GM18508 (cell line): ENCODE results near the gene SERPINA4.
"Not testable (repeated sequence)": the region's sequence is repeated elsewhere in the genome, so short reads cannot be mapped to it uniquely, and the experiment has no call there.

ENCODE experiments used
- ATAC-seq: cut with Tn5 transposase; IDR thresholded peaks from one replicate; pipeline ENCODE4 v1.9.1; 2021; ENCODE audit warnings: moderate number of reproducible peaks; ENCODE audit not compliant: insufficient read depth, unreplicated experiment

The SERPINA4 gene

DNA sequence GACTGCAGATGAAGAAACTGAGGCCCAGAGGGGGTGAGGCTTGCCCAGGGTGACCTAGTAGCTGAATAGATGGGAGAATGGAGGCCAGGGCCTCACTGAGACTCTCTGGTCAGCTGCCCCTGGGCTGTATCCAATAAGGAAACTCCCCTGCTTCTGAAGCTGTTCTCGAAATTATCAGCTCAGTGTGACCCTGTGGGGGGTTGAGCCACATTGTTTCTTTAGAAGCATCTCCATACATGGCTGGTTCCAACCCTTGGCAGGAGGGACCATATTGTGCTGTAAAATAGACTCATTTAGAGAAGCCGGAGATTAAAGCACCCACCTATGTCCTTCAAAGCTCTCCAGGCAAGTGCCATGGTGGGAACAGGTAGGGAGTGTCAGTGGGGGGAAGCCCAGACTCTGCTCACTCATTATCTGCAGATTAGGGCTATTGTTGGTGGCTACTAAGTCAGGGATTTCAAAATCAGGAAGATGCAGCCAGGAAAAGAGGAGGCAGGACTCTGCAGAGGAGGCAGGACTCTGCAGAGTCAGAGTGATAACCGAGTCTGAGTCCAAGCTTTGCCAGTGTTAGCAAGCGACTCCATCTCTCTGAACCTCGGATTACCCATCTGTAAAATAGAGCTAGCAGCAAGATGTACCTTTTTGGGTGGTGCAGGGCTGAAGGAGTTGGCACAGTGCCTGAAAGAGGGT is 23.5 kb downstream of the SERPINA4 start:
- ATAC-seq, result no peak

DNA sequence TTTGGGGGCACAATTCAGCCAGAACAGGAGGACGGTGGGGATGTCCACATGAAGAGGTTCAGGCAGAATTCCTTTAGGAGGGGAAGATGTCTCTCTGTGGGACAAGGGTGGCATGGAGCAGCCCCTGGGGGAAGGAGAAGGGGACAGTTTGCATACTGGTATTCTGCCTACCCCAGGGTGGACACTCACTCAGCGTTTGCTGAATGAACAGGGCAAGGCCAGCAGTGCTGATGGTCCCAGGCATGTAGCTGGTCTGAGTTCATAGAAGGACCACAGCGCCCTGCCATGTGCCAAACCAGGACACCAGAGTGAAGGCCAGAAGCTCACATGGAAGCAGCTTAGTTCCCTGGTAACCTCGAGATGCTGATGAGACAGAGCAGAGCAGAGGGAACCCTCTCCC is 25.4 kb downstream of the SERPINA4 start:
- ATAC-seq, result no peak

DNA sequence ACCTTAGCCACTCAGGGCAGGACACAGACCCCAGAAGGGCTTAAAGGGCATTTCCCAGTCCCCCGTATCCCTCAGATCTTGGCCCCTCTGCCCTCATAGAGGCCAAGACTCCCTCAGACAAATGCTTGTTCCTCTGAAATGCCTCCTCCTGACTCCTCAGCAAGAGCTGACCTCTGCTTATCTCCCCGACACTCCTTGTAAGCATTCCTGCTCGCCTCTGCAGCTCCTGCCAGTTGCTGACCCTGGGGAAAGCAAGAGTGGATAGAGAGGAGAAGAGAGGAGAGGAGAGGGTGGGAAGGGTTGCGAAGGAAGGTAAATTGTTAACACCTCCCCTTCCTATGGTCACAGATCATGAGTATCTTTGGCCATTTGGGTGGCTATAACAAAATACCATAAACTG is 27.1 kb downstream of the SERPINA4 start:
- no peak for ATAC-seq

DNA sequence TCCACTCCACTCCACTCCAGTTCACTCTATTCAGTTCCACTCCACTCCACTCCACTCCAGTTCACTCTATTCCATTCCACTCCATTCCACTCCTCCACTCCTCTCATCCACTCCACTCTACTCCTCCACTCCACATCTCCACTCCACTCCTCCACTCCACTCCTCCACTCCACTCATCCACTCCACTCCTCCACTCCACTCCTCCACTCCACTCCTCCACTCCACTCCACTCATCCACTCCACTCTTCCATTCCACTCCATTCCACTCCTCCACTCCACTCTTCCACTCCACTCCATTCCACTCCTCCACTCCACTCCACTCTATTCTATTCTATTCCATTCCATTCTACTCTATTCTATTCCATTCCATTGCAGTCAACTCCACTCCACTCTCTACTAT is 29.8 kb downstream of the SERPINA4 start:
- no peak for ATAC-seq

DNA sequence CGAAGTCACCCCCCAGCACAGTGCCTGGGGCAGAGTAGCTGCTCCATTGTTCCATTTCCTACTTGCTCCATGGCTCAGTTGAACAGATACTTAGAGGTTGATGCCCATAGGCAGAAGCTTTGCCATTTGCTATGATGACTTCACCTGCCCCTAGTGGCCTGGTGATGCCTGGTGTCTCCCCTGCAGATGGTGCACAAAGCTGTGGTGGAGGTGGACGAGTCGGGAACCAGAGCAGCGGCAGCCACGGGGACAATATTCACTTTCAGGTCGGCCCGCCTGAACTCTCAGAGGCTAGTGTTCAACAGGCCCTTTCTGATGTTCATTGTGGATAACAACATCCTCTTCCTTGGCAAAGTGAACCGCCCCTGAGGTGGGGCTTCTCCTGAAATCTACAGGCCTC is 30.6 kb downstream of the SERPINA4 start:
- no peak for ATAC-seq

DNA sequence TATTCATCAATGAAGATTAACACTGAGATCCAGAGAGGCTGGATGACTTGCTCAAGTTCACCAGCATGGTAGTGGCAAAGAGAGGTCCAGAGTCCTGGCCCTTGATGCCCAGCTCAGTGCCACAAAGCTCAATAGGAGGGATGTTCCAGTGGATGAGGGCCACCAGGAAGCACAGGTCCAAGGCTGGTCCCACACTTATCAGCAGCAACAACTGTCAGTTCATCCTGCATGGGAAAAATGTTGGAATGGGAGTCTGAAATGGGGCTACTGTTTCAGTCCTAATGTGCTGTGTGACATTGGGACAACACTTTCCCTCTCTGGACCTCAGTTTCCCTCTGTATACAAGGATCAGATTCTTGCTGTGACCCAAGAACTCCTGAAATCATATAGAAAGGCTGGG is 31.2 kb downstream of the SERPINA4 start:
- no peak for ATAC-seq

DNA sequence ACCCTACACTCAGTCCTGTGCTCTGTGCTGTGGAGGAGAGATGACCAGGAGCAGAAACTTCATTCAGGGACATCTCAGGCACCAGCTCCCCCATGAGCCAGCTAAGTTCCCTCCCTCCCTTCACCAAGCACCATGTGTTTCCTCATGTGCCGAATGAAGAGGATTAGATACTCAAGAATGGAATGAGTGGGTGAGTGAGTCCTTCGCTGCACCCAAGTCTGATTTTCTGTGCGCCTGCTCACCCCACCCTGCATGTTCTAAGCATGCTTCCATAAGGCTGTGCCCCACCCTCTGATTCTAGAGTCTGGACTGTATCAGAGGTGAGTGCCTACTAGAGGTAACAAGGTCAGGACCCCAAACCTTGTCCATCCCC is 32.1 kb downstream of the SERPINA4 start:
- no peak for ATAC-seq

DNA sequence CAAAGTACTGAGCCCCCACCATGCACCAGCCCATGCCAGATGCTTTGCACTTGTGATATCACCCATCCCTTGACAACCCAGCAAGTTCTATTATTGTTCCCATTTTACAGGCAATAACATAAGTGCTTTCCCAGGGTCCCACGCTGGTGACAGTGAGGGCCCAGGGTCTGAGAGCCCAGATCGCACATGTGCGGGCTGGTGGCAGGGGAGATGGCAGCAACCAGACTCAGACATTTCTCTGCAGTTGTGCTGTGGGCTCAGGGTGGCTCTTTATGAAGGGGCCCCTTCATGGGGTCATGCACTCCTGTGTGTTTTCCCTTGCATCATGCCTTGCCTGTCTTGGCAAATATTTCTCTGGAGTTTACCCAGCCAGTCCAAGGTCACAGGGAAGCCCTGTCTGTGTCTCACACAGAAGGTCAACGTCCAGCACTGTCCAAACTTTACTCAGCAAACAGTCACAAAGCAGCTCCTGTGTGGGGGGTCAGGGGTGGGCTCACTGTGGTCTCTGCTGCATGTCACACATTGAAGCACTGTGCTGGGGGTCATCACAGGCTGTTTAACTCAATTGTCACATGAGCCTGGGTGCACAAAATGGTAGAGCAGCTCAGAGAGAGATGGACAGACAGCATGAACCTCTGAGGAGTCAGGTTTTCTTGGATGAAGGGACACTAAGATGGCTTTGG is 32.6 kb downstream of the SERPINA4 start:
- no peak for ATAC-seq

DNA sequence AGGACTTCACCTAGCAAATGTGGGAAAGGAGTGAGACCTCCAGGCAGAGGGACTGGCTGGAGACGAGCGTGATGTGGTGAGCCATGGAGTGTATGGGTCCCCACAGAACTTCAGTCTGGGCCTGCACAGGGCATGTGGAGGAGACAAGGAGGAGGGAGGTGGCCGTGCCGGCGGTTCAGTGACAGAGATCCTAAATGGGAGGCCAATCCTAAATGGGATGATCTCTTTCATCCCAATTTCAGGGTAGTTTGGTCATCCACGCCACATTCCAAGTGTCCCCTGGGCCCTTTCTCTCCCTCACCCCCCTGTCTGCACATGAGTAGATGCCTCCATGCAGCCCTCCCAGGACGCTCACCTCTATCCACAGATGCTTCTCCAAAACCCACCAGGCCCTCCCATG is 33.2 kb downstream of the SERPINA4 start:
- ATAC-seq, result no peak

DNA sequence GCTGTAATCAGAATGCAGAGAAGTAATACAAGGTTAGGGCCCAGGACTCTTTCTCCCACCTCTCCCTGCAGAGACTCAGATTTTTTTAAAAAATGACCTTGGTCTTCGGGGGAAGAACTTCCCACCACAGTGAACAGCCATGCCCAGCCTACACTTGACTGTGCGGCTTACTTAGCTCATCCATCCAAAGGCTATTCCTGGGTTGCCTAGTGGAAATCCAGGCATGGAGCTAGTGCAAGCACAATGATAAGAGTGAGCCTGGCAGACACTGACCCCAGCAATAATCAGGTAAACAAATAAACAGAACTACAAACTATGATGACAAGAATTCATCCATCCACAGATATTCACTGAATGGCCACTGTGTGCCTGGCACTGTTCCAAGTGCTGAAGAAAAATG is 34.7 kb downstream of the SERPINA4 start:
- ATAC-seq, result no peak

DNA sequence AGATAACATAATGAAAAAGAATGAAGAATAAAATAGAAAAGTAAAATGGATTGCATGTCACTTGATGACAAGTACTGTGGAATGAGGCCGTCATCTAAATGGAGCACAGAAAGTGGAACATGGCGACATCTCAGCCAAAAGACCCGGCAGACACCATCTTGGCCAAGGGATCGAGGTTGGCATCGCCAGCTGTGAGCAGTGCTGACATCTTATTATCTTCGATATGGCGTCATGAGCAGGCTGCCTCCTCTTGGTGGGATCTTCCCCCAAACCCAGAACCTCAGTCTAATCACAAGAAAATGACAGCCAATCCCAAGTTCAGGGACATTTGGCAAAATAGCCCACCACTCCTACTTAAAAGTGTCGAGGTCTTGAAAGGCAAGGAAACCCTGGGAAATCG is 35.1 kb downstream of the SERPINA4 start:
- no peak for ATAC-seq

DNA sequence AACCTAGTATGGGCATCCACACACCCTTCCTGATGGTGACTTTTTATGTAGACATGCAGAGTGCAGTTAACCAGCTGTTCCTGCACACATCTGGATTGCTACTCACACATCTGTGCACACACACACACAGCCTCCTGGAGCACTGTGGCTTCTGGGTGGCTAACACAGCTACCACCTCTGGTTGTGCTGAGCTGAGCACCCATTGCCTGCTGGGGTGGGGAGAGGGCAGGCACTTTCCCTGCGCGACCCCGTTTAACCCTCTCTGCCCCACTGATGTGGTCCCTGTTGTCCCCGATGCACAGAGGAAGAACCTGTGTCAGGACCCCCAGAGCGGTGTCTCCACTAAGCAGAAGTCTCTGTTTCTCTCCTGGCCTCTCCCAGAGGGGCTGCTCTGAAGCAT is 36.5 kb downstream of the SERPINA4 start:
- ATAC-seq, result no peak

DNA sequence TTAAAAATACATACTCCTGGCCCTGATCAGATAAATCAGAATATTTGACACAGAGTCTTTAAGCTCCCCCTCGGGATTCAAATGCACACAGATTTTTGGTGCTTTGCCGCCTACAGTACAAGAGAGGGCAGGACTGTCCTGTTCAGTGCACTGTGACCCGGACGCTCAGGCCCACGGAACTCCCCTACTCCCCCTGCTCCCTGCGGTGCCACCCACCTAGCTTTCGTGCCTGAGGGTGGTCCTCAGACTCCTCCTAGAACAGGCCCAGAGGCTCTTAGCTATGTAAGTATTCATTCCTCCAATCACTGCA is 37.2 kb downstream of the SERPINA4 start:
- no peak for ATAC-seq

DNA sequence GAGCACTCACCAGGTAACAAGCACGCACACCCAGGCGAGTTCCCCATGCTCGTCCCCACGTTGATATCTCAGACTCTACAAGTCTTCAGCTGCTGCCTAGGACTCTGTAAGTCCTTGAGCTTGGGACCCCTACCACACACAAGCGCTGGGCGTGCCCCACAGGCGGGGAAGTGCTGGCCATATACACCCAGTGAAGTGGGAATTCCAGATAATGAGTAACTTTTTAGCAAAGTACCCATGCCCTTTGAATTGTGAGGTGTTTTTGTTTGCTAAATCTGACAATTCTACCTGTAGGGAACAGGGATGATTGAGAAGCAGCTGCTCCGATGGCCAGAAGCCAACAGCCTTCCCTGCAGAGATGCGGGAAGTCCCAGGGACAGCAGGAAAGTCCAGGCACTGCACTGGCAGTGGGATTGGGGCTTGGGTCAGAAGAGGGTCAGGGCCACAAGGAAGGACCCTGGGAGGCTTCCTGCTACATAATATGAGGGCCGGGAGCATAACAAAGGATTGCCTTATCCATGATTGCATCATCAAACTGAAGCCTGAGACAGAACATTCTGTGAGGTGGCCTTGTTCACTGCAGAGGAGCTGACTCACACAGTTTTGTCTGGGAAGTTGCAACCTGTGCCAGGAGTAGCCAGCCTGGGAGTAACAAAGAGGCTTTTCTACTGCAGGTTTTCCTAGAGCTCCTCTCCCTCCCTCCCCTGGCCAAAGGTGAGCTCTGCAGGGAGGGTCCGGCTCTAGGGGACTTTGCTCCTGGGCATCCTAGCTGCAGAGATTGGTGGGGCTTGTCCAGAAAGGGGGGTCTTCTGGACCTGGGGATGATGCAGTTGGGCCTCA is 37.8 kb downstream of the SERPINA4 start:
- no peak for ATAC-seq

DNA sequence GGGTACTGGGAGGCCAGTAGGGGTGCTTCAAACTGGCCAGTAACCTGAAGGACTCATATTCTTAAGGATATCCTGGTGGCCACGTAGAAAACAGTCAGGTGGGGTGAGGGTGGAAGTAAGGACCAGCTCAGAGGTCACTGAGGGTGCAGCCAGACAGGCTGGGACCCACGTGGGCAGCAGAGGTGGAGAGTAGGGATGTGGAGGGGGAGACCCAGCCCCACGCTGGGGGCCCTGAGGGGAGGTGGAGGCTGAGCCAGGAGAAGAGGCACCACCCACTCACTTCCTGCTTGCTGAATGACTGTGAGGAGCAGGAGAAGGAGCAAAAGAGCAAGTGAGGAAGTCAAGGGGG is 38.4 kb downstream of the SERPINA4 start:
- ATAC-seq, result no peak

DNA sequence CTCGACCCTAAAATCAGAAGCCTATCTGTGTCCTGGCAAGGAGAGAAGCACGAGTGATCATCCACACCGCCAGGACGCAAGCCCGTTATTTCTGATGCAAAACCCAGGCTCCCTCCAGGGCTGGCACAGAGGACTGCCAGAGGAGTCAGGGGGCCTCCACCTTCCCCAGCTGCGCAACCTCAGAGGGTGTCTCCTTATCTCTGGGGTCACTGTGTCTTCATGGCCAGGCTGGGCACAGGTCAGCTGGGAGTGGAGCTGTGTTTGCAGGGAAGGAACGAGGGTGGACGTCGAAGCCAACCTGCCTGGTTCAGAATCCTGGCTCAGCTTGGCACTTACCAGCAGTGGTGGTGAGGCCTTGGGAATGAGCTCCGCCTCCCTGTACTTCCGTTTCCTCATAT is 38.9 kb downstream of the SERPINA4 start:
- ATAC-seq, result no peak

DNA sequence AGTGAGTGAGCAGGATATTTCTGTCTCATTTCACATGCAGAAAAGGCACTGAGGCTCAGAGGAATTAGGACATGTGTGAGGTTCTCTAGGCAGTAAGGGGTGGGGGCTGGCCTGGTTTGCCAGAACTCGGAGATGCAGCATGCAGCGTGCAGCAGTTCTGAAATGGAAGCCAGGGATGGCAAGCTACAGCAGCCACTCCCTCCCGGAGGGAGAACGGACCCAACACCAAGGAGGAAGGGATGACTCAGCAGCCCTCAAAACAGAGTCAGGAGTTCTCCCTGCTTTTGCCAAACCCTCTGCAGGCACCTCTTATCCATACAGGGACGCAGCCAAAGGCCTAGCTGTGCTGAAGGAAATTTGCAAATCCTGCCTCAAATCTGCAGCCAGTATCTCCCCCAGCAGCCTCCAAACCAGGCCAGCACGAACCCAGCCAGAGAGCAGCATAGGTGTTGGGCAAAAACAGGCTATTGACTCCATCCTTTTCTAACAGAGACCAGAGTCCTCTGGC is 40.7 kb downstream of the SERPINA4 start:
- no peak for ATAC-seq

DNA sequence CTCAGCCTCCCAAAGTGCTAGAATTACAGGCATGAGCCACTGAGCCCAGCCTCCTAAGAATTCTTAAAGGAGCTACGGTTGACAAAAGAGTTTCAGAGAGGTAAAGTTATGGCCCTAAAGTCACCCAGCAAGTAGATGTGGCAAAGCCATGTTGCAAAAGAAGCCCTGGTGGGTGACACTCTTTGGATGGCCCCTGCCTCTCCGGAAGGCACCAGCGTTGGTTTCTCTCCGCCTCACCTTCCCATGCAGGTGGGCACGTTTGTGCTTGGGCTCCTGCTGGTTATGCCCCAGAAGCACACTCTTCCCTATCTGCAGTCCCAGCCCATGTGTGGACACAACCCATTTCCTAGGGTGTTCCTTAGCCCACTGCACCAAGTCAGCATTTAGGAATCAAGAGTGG is 41.5 kb downstream of the SERPINA4 start:
- ATAC-seq, result no peak

DNA sequence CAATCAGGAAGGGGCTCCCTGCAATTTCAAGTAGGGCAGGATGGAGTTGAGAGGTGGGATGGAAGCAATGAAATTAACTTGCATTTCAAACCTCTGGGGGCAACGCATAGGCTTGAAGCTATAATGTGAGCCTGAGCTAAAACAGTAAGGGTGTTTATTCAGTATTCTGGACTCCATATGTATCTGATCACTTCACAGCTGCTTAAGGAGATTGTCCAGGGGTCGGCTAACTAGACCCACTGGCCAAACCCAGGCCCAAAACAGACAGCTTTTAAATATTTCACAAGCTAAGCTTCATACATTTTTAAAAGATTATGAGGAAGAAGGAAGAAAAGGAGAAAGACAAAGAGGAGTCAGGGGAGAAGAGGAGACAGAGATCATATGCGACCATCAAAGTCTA is 44.1 kb downstream of the SERPINA4 start:
- no peak for ATAC-seq

DNA sequence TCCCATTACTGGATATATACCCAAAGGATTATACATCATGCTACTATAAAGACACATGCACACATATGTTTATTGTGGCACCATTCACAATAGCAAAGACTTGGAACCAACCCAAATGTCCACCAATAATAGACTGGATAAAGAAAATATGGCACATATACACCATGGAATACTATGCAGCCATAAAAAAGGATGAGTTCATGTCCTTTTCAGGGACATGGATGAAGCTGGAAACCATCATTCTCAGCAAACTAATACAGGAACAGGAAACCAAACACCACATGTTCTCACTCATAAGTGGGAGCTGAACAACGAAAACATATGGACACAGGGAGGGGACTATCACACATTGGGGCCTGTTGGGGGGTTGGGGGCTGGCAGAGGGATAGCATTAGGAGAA is 47.7 kb downstream of the SERPINA4 start:
- ATAC-seq, result not testable (repeated sequence)

DNA sequence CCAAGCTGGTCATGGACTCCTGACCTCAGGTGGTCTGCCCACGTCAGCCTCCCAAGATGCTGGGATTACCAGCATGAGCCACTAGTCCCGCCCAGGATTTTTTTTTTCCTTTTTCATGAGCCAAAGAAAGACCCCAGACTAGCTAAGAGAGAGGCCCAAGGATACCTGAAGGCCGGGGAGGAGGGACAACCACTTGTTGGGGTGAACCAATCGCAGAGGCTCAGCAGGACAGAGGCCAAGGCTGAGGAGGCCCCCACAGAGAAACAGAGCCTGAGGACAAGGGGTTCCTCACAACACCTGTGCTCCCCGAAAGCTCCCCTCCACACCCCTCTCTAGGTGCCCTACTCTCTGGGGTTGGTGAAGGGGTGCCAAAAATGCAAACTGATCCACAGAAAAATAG is 49.9 kb downstream of the SERPINA4 start:
- no peak for ATAC-seq

DNA sequence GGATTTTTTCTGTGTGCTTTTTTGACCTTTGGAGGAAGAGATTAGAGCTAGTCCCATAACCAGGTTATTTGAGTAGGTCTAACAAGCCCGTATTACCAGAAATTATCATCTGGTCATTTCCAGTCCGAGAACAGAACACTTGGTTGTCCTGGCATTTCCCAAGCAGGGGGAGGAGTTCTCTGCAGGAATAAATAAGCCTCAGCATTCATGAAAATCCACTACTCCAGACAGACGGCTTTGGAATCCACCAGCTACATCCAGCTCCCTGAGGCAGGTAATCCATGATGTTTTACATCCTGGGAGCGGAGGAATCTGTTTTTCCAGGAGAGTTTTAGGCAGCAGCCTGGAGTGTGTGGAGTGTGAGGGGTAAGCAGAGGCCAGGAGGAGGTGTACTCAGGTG is 50.9 kb downstream of the SERPINA4 start, which contains the start of gene SERPINA3:
TSS of gene SERPINA3 (plus strand) at position 218 of the 400 bp plus-strand sequence. CDS start 2,051 bp downstream, outside the sequence.
- no peak for ATAC-seq
